ENCODE measurements around the gene GPD2. TPM values are rescaled to one million over a fixed set of nuclear protein-coding genes. Genes with fewer than 3 reads are reported as not detected.

GPD2 gene
- total RNA-seq (10 to 100 TPM; 10.7 to 20.9 (median 15.5) TPM), polyA plus RNA-seq (1 to 10 TPM; 3.7 to 4.5 TPM)
- long read RNA-seq, donor 1, full-length matches to known transcripts, result 6 of 9 reads
- long read RNA-seq, donor 1, partial matches to known transcripts, result 2 of 9 reads
- long read RNA-seq, donor 1, other reads (novel, unspliced or antisense), result 1 of 9 reads
- long read RNA-seq, donor 2, full-length matches to known transcripts, result 8 of 11 reads
- long read RNA-seq, donor 2, partial matches to known transcripts, result 1 of 11 reads
- long read RNA-seq, donor 2, other reads (novel, unspliced or antisense), result 2 of 11 reads
- long read RNA-seq, donor 3, full-length matches to known transcripts, result 5 of 12 reads
- long read RNA-seq, donor 3, partial matches to known transcripts, result 1 of 12 reads
- long read RNA-seq, donor 3, other reads (novel, unspliced or antisense), result 6 of 12 reads

DNA sequence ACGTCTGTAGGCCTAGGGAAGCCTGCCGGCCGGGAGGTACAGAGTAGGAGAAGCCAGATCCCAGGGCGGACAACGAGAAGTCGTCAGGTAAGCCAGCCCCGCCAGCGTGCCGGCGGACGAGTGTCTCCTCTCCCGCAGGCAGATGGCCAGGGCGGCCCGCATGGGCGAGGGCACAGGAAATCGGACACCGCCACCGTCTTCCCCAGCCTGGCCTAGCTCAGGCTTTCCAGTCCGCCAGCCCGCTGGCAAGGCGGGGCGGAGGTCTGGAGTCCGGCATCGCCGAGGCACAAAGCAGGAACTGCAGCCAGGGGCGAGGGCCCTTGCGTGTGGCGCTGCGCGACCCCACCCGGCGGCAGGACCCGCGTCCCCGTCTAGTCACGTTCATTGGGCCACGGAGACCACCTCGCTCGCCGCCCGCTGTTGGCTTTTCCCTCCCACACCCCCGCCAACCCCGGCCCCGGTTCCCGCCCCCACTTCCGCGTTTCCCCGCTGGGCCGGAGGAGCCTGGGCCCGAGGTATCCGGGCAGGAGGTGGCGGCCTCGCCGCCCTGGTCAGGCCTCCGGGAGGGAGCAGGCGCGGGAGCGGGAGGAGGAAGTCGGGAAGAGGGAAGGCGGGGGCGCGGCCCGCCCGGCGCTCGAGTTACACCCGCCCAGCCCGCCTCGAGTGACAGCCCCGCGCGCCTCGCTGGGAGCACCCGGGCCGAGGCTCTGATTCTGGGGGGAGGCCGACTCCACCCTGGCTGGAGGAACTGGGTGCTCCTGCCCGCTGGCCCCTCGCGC, at the start of gene GPD2:
Gene GPD2, plus strand, starts transcription at position 662 of the 779 bp plus-strand sequence. CDS start 39,727 bp downstream, outside the sequence.
- peak within 1 kb of the TSS; percentile 45 to 92 (median 72) for H3K4me3 ChIP-seq
- peaks cover 0 to 3% (median 0%) of the 10 kb centered on the region in 9 donors for H3K36me3 ChIP-seq
- intact Hi-C loops (cut with DNase I), result loop anchor here in 7 of 10 donors (1.0 to 10.0 kb wide), 10 partner anchors 34 to 149 kb away; partner anchors contain the start of gene NR4A2 (in 1 of the 7)
- ATAC-seq, result peak; percentile 97 to 100 (median 99)
- no peaks in the 10 kb centered on the region for H3K27me3 ChIP-seq
- H3K4me1 ChIP-seq, result peaks cover 5 to 47% (median 24%) of the 10 kb centered on the region in 9 donors
- H3K9me3 ChIP-seq, result no peaks in the 10 kb centered on the region
- DNase-seq, result peak; percentile 92 to 94
- WGBS, 2 donors, result 0% methylated on average over 59 to 79 of the region's 79 CpGs
- peak in 5 of 9 donors; percentile 11 to 47 (median 32) for TF ChIP-seq CTCF (IDR thresholded peaks at IDR 0.05)
- H3K27ac ChIP-seq, result peak within 1 kb of the TSS; percentile 92 to 100 (median 99)

GRCh38 chr2:156394033-156394741, 42.0 kb upstream of the GPD2 start:
- no peak for TF ChIP-seq CTCF (IDR thresholded peaks at IDR 0.05)
- Histone ChIP-seq H3K9me3 (no peaks in the 10 kb centered on the region), H3K4me1 (peaks cover 0 to 6% (median 0%) of the 10 kb centered on the region in 9 donors), H3K27ac (no peak overlapping the region), H3K4me3 (no peak overlapping the region), H3K36me3 (no peaks in the 10 kb centered on the region), H3K27me3 (peaks cover 0 to 13% (median 0%) of the 10 kb centered on the region in 7 donors)
- ATAC-seq, result no peak
- intact Hi-C loops (cut with DNase I), result loop anchor here in 2 of 10 donors (10.0 kb wide), 1 partner anchor 49 kb away; no protein-coding TSS in a partner anchor
- WGBS, 2 donors, result 75 to 80% methylated on average over 26 of the region's 26 CpGs
- DNase-seq, result no peak

DNA sequence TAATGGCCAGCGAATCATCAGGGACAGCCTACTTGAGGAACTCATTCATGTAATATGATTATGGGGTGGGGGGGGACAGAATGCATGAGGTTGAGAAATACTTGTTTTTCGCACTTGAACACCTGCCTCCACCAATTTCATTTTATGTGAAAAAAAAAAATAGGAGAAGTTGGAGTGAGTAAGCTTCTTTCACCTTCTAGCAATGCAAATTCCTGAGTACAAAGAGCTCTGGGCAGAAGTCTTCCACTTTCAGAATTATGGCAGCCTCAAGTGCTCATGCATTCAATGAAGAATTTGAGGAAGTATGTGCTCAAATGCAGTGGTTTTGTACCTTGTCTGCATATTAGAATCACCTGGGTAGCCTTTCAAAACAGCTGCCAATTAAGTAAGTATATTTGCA, 40.1 kb upstream of the GPD2 start:
- Histone ChIP-seq H3K9me3 (no peaks in the 10 kb centered on the region), H3K4me3 (no peak overlapping the region), H3K27ac (no peak overlapping the region), H3K27me3 (peaks cover 0 to 13% (median 0%) of the 10 kb centered on the region in 7 donors), H3K36me3 (no peaks in the 10 kb centered on the region), H3K4me1 (peaks cover 0 to 17% (median 7%) of the 10 kb centered on the region in 9 donors)
- TF ChIP-seq CTCF (IDR thresholded peaks at IDR 0.05), result no peak
- DNase-seq (no peak), ATAC-seq (no peak)
- intact Hi-C loops (cut with DNase I), result loop anchor here in 2 of 10 donors (10.0 kb wide), 1 partner anchor 51 kb away; no protein-coding TSS in a partner anchor
- WGBS, 2 donors, result 87 to 88% methylated on average over 2 of the region's 2 CpGs
